PC-3 (cell line): ENCODE results near the gene CYRIA. TPM values are rescaled to one million over a fixed set of nuclear protein-coding genes. Genes with fewer than 3 reads are reported as not detected.

ENCODE experiments used
- ATAC-seq: fragments of 200-7000 bp; cut with Tn5 transposase; 2 replicates; pipeline ENCODE4 v1.9.1; 2020; ENCODE audit warnings: mild to moderate bottlenecking, moderate library complexity
- BruUV-seq: library from RNA; stranded (reverse); fragments of 400-500 nt; replicated peaks from 2 replicates; lab custom pipeline; 2021; lab: Mats Ljungman, UMichigan
- CTCF ChIA-PET: fragments of 300-600 bp; sonication (Branson Sonifier 250); formaldehyde crosslinking; loops from one replicate; lab custom pipeline; 2022; ENCODE audit warnings: antibody characterized with exemption; lab: Charles Lee
- POLR2A ChIA-PET: fragments of 300-600 bp; sonication (Branson Sonifier 250); formaldehyde crosslinking; loops from one replicate; lab custom pipeline; 2022; ENCODE audit warnings: antibody characterized with exemption; ENCODE audit not compliant: unreplicated experiment; lab: Charles Lee
- DNase-seq: peaks from one replicate; pipeline ENCODE4 v3.0.0-alpha.2; 2015
- H2AFZ ChIP-seq: fragments of 300-600 bp; sonication (generic); 2 replicates; pipeline ENCODE4 v1.6.0; 2016; ENCODE audit warnings: antibody characterized with exemption, low read length
- H3F3A ChIP-seq: fragments of 300-600 bp; sonication (generic); one replicate; pipeline ENCODE4 v1.6.0; 2017; ENCODE audit warnings: antibody characterized with exemption, low read length, control low read depth, mild to moderate bottlenecking; ENCODE audit not compliant: unreplicated experiment
- H3K27ac ChIP-seq: fragments of 300-600 bp; sonication (generic); 2 replicates; pipeline ENCODE4 v1.5.1; 2016; ENCODE audit warnings: mild to moderate bottlenecking, low read length
- H3K27me3 ChIP-seq: fragments of 300-600 bp; sonication (generic); 2 replicates; pipeline ENCODE4 v1.6.1; 2016; ENCODE audit warnings: low read length, mixed read lengths
- H3K36me3 ChIP-seq: fragments of 300-600 bp; sonication (generic); 2 replicates; pipeline ENCODE4 v1.6.1; 2016; ENCODE audit warnings: low read depth, mixed run types, low read length, mixed read lengths
- H3K4me1 ChIP-seq: fragments of 300-600 bp; sonication (generic); 2 replicates; pipeline ENCODE4 v1.5.1; 2016; ENCODE audit warnings: low read length; ENCODE audit not compliant: insufficient read depth
- H3K4me2 ChIP-seq: fragments of 300-600 bp; sonication (generic); 2 replicates; pipeline ENCODE4 v1.6.0; 2016; ENCODE audit warnings: low read length
- H3K4me3 ChIP-seq: fragments of 300-600 bp; sonication (generic); 2 replicates; pipeline ENCODE4 v1.5.1; 2016; ENCODE audit warnings: mild to moderate bottlenecking, low read length, mixed read lengths
- H3K79me2 ChIP-seq: fragments of 300-600 bp; sonication (generic); 2 replicates; pipeline ENCODE4 v1.6.1; 2017; ENCODE audit warnings: low read length, mixed read lengths
- H3K9ac ChIP-seq: fragments of 300-600 bp; sonication (generic); 2 replicates; pipeline ENCODE4 v1.6.0; 2016; ENCODE audit warnings: mild to moderate bottlenecking, low read length
- H3K9me2 ChIP-seq: fragments of 300-600 bp; sonication (generic); replicated peaks from 2 replicates; pipeline ENCODE4 v1.6.1; 2016; ENCODE audit warnings: mixed run types, low read length, mixed read lengths
- H3K9me3 ChIP-seq: fragments of 300-600 bp; sonication (generic); 2 replicates; pipeline ENCODE4 v1.6.1; 2016; ENCODE audit warnings: low read length, mixed read lengths
- H4K20me1 ChIP-seq: fragments of 300-600 bp; sonication (generic); 2 replicates; pipeline ENCODE4 v1.6.1; 2016; ENCODE audit warnings: low read length, mixed read lengths
- CTCF ChIP-seq: fragments of 300-600 bp; sonication (generic); conservative IDR thresholded peaks from 2 replicates; pipeline ENCODE4 v1.5.1; 2017; ENCODE audit warnings: antibody characterized with exemption, low read depth, mild to moderate bottlenecking, low read length
- EZH2 ChIP-seq: fragments of 300-600 bp; sonication (generic); IDR thresholded peaks from one replicate; pipeline ENCODE4 v1.6.1; 2017; ENCODE audit warnings: antibody characterized with exemption, mild to moderate bottlenecking, low read length; ENCODE audit not compliant: unreplicated experiment
- EZH2phosphoT487 ChIP-seq: fragments of 300-600 bp; sonication (generic); IDR thresholded peaks from 2 replicates; pipeline ENCODE4 v1.6.1; 2018; ENCODE audit warnings: mild to moderate bottlenecking, antibody characterized with exemption, low read length, borderline replicate concordance
- intact Hi-C: fragments of 100-400 bp; cut with micrococcal nuclease; formaldehyde crosslinking; loops from 2 replicates; pipeline ENCODE4 v1.9.0; 2023
- total RNA-seq: library from RNA; depleted of rRNA; stranded (reverse); fragments of >200 nt; gene quantifications from 2 replicates; pipeline ENCODE4 v1.2.3, GENCODE V29; 2014

Gene CYRIA
- total RNA-seq, 1 experiment from 2014 or later = 0.15 TPM

GRCh38 chr2:16623031-16623430 lies 42.6 kb downstream of the CYRIA start:
- no peak for TF ChIP-seq EZH2
- TF ChIP-seq CTCF = no peak
- TF ChIP-seq EZH2phosphoT487 = no peak
- Histone ChIP-seq H3K36me3 (no peaks in the 10 kb centered on the region), H2AFZ (no peak overlapping the region), H3F3A (no peaks in the 10 kb centered on the region), H3K9ac (no peak overlapping the region), H3K4me1 (no peaks in the 10 kb centered on the region), H3K9me2 (no peaks in the 10 kb centered on the region), H3K4me3 (no peak overlapping the region), H3K4me2 (no peak overlapping the region), H3K9me3 (no peaks in the 10 kb centered on the region), H3K27ac (no peak overlapping the region), H4K20me1 (no peaks in the 10 kb centered on the region), H3K27me3 (no peaks in the 10 kb centered on the region), H3K79me2 (no peaks in the 10 kb centered on the region)
- POLR2A ChIA-PET = no interaction called here
- no TSS peak for BruUV-seq
- CTCF ChIA-PET = no interaction called here
- intact Hi-C loops = no loop called here
- no peak for ATAC-seq
- DNase-seq = peak; percentile 31

DNA sequence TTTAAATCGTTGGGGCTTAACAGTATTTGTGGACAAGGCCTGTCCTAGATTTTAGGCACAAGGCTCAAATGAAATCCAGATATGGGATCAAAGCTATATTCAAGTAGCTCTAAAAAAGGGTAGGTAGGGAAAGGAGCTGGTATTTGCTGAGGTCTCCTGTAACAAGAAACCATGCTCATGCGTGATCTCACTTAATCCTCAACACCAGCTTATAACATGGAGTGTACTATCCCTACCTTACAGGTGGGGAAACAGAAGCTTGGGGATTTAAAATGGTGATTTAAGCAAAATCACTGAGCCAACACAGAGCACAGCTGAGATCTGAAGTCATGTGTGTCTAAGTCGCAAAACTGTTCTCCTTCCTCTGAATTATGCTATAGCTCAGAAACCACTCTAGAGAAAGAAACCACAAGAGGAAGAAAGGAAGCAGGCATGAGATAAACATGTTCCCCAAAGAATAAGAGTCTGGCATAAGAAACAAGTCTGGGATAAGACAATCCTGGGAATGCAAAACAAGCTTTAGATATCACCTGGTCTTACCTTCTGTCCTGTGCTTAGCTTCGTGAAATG lies 43.1 kb downstream of the CYRIA start:
- ChIA-PET CTCF (no interaction called here), POLR2A (no interaction called here)
- ATAC-seq = no peak
- Histone ChIP-seq H3K9me2 (no peaks in the 10 kb centered on the region), H4K20me1 (no peaks in the 10 kb centered on the region), H3K4me1 (no peaks in the 10 kb centered on the region), H2AFZ (no peak overlapping the region), H3K4me3 (no peak overlapping the region), H3K9me3 (no peaks in the 10 kb centered on the region), H3K27me3 (no peaks in the 10 kb centered on the region), H3K4me2 (no peak overlapping the region), H3K27ac (no peak overlapping the region), H3K36me3 (no peaks in the 10 kb centered on the region), H3K9ac (no peak overlapping the region), H3F3A (no peaks in the 10 kb centered on the region), H3K79me2 (no peaks in the 10 kb centered on the region)
- no peak for DNase-seq
- no TSS peak for BruUV-seq
- no peak for TF ChIP-seq EZH2
- no peak for TF ChIP-seq EZH2phosphoT487
- no peak for TF ChIP-seq CTCF
- intact Hi-C loops = no loop called here

- no peaks in the 10 kb centered on the region for H4K20me1 ChIP-seq
- ChIA-PET POLR2A (no interaction called here), CTCF (no interaction called here)
- BruUV-seq = no TSS peak
- H2AFZ ChIP-seq = no peak overlapping the region
- no peaks in the 10 kb centered on the region for H3K9me3 ChIP-seq
- DNase-seq (no peak), ATAC-seq (no peak)
- H3K9me2 ChIP-seq = no peaks in the 10 kb centered on the region
- no peaks in the 10 kb centered on the region for H3K27me3 ChIP-seq
- intact Hi-C loops = no loop called here
- H3K79me2 ChIP-seq = no peaks in the 10 kb centered on the region
- no peak overlapping the region for H3K4me2 ChIP-seq
- H3K4me1 ChIP-seq = no peaks in the 10 kb centered on the region
- H3K36me3 ChIP-seq = no peaks in the 10 kb centered on the region
- H3K27ac ChIP-seq = no peak overlapping the region
- H3K4me3 ChIP-seq = no peak overlapping the region
- no peak overlapping the region for H3K9ac ChIP-seq
- TF ChIP-seq CTCF = no peak
- TF ChIP-seq EZH2 = no peak
- no peaks in the 10 kb centered on the region for H3F3A ChIP-seq
Observed at GRCh38 chr2:16621316-16621715, 44.3 kb downstream of the CYRIA start.
